ENCODE data around the gene KRT72.

DNA sequence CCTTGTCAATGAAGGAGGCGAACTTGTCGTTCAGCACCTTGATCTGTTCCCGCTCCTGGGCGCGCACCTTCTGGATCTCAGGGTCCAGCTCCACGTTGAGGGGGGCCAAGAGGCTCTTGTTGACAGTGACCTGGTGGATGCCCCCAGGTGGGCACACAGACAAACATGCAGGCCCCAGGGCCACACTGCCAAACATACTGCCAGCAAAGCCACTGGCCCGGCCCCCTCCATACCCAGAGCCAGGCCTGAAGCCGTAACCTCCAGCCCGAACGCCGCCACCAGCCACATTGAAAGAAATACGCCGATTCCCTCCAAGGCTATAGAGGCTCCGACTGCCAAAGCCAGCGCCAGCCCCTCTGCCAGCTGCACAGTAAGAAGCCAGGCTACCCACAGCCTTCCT is 28.0 kb downstream of the KRT72 start:
- no peak for TF ChIP-seq POLR2A (IDR thresholded peaks at IDR 0.05)
- TF ChIP-seq CTCF (IDR thresholded peaks at IDR 0.05 in 4 of 5, conservative IDR thresholded peaks at IDR 0.05 in 1 of 5): no peak
